Right atrium auricular region (tissue), 2 donors: Measurements from ENCODE around the gene OR1E2. TPM values are rescaled to one million over a fixed set of nuclear protein-coding genes. Genes with fewer than 3 reads are reported as not detected.
"Not testable (repeated sequence)": the region's sequence is repeated elsewhere in the genome, so short reads cannot be mapped to it uniquely, and the experiment has no call there.

ENCODE experiments used
- DNase-seq: peaks from one replicate; pipeline ENCODE4 v3.0.0-alpha.2; 2019; ENCODE audit warnings: low spot score
- H3K27ac ChIP-seq, 2 donors: fragments of 200-600 bp; sonication (generic); 1 replicate in 1 of 2; 2 replicates in 1 of 2; pipeline ENCODE4 v1.5.1; 2016 to 2019
- H3K27me3 ChIP-seq, 2 donors: fragments of 200-600 bp; sonication (generic); one replicate each; pipeline versions ENCODE4 v1.5.1 to v1.6.0; 2017 to 2019
- H3K36me3 ChIP-seq: fragments of 200-600 bp; sonication (generic); one replicate; pipeline ENCODE4 v1.5.1; 2016
- H3K4me1 ChIP-seq, 2 donors: fragments of 200-600 bp; sonication (generic); one replicate each; pipeline versions ENCODE4 v1.5.1 to v1.6.0; 2017 to 2019
- H3K4me3 ChIP-seq, 2 donors: fragments of 200-600 bp; sonication (generic); 1 replicate in 1 of 2; 2 replicates in 1 of 2; pipeline ENCODE4 v1.5.1; 2017 to 2019; ENCODE audit warnings: mild to moderate bottlenecking in 1 of 2, moderate library complexity in 1 of 2
- H3K9me3 ChIP-seq, 2 donors: fragments of 200-600 bp; sonication (generic); one replicate each; pipeline ENCODE4 v1.5.1; 2019
- total RNA-seq, 2 donors: library from RNA; depleted of rRNA; stranded (reverse); fragments of >200 nt; gene quantifications; one replicate each; pipeline ENCODE4 v1.1.0, GENCODE V29; 2016
- TF ChIP-seq, protein P1 (sequence below), 2 donors: fragments of 200-600 bp; sonication (generic); IDR thresholded peaks; one replicate each; pipeline ENCODE4 v1.5.1; 2019; ENCODE audit warnings: antibody characterized with exemption in 2 of 2

OR1E2 gene
- total RNA-seq, 2 donors from 2014 or later, result not detected

DNA sequence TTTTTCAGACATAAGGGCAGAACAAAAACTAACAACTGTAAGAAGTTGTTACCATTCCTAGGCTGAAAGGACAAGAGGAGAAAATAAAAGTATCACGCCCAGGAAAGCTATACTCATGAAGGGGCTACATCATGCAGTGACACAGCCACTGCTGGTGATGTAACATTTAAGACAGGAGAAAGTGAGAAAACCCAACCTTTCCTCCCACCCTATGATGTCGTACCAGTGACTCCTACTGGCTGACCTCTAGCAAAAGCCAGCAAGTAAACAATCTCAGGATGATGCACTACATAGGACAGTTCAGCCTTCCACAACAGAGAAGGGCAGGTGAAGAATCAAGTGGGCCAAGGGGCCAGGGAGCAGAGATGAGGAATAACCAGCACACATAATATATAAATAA lies 14.0 kb upstream of the OR1E2 start:
- TF ChIP-seq, protein P1, sequence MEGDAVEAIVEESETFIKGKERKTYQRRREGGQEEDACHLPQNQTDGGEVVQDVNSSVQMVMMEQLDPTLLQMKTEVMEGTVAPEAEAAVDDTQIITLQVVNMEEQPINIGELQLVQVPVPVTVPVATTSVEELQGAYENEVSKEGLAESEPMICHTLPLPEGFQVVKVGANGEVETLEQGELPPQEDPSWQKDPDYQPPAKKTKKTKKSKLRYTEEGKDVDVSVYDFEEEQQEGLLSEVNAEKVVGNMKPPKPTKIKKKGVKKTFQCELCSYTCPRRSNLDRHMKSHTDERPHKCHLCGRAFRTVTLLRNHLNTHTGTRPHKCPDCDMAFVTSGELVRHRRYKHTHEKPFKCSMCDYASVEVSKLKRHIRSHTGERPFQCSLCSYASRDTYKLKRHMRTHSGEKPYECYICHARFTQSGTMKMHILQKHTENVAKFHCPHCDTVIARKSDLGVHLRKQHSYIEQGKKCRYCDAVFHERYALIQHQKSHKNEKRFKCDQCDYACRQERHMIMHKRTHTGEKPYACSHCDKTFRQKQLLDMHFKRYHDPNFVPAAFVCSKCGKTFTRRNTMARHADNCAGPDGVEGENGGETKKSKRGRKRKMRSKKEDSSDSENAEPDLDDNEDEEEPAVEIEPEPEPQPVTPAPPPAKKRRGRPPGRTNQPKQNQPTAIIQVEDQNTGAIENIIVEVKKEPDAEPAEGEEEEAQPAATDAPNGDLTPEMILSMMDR (IDR thresholded peaks at IDR 0.05), result no peak
- no peaks in the 10 kb centered on the region for H3K27me3 ChIP-seq
- no peak overlapping the region for H3K27ac ChIP-seq

DNA sequence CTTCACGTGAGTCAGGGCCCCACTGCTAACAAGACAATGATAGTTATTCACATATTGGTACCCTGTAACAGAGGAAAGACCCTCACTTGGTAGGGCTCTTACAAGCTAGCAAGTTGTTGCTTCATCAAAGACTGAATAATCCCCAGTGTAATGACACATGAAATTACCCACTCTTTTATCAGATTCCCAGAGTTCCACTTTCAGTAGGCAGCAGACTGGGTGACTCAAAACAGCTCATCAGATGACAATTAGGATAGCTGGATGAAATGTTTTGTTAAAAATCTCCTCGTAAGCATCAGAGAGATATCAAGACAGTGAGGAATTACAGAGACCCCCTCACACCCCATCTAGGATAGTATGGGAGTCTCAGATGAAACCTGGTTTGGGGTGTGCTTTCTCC lies 6.8 kb upstream of the OR1E2 start:
- no peak for DNase-seq
- Histone ChIP-seq H3K9me3 (no peaks in the 10 kb centered on the region), H3K4me1 (no peaks in the 10 kb centered on the region), H3K27ac (no peak overlapping the region), H3K27me3 (no peaks in the 10 kb centered on the region), H3K4me3 (no peak overlapping the region), H3K36me3 (no peaks in the 10 kb centered on the region)
- TF ChIP-seq, protein P1 (IDR thresholded peaks at IDR 0.05), result no peak

More for the DNA sequence above, 14.0 kb upstream of the OR1E2 start:
- no peaks in the 10 kb centered on the region for H3K36me3 ChIP-seq
- no peaks in the 10 kb centered on the region for H3K9me3 ChIP-seq
- H3K4me3 ChIP-seq, result no peak overlapping the region
- no peak for DNase-seq
- H3K4me1 ChIP-seq, result no peaks in the 10 kb centered on the region

DNA sequence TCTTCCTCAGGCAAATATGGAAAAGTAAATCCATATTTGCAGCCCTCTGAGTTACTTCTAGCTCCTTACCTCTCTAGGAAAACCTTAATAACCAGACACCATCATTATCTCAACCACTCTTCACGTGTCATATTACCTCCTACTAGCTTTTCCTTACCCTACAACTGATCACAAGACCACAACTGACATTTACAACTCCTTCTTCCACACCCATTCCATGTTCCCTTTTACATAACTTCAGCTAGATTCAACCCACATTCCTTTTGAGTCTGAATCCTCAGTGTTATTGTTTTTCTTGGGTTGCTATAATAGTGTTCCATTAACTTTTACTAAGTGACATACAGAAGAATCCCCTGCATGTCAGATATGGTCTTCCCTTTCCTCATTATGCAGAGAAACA lies 4.7 kb upstream of the OR1E2 start:
- H3K36me3 ChIP-seq, result no peaks in the 10 kb centered on the region
- TF ChIP-seq, protein P1 (IDR thresholded peaks at IDR 0.05), result no peak

DNA sequence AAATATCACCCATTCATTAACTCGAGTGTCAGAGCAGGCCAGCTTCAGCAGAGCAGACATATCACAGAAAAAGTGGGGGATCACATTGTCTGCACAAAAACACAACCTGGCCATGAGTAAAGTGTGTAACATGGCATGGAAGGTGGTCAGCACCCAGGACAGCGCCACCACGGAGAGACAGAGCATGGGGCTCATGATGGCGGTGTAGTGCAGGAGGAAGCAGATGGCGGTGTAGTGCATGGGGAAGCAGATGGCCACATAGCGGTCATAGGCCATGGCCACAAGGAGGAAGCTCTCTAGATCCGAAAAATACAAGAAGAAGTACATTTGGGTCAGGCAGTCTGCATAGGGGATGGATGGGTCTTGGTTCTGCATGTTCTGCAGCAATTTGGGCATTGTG lies 426 bp downstream of the OR1E2 start:
- H3K4me3 ChIP-seq, DNase-seq, H3K9me3 ChIP-seq, H3K36me3 ChIP-seq, H3K27ac ChIP-seq, H3K27me3 ChIP-seq, H3K4me1 ChIP-seq: not testable (repeated sequence)

More for the DNA sequence above, 4.7 kb upstream of the OR1E2 start:
- Histone ChIP-seq H3K4me3 (no peak overlapping the region), H3K27ac (no peak overlapping the region), H3K9me3 (no peaks in the 10 kb centered on the region), H3K27me3 (no peaks in the 10 kb centered on the region), H3K4me1 (no peaks in the 10 kb centered on the region)
- no peak for DNase-seq

DNA sequence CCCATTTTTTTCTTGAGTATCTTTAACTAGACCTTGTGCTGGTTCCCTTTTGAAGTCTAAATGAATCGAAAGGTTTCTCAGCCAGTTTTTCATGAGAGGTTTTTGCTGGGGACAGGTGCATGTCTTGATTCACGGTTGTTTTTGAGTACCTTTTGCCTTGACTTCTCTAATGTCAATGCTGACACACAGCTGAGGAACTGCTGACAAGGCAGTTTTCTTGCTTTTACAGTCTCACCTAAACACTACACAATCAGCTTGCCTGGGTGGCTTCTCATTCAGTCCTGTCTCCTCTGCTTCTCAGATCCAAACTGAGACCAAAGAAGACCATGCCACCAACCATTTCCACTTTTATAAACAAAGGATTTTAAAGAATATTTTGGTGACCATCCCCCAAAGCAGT lies 15.4 kb downstream of the OR1E2 start:
- H3K4me1 ChIP-seq, result no peaks in the 10 kb centered on the region
- peaks cover 0 to 5% of the 10 kb centered on the region in 2 donors for H3K9me3 ChIP-seq
- no peaks in the 10 kb centered on the region for H3K36me3 ChIP-seq
- DNase-seq, result no peak
- TF ChIP-seq, protein P1 (IDR thresholded peaks at IDR 0.05), result no peak
- no peaks in the 10 kb centered on the region for H3K27me3 ChIP-seq
- H3K4me3 ChIP-seq, result no peak overlapping the region
- H3K27ac ChIP-seq, result no peak overlapping the region

DNA sequence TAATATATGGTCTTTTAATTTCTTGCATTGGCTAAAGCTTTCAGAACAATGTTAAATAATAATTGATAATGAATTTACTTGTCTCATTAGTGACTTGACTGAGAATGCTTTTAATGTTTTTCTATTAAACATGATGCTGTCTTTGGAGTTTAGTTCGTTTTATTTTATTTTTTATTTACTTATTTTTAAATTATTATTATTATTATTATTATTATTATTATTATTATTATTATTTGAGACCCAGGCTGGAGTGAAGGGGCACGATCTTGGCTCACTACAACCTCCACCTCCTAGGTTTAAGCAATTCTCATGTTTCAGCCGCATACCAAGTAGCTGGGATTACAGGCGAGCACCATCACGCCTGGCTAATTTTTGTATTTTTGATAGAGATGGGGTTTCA lies 18.0 kb downstream of the OR1E2 start:
- H3K4me1 ChIP-seq, result no peaks in the 10 kb centered on the region
- DNase-seq, result no peak
- peaks cover 0 to 5% of the 10 kb centered on the region in 2 donors for H3K9me3 ChIP-seq
- H3K36me3 ChIP-seq, result no peaks in the 10 kb centered on the region
- H3K27me3 ChIP-seq, result no peaks in the 10 kb centered on the region
- TF ChIP-seq, protein P1 (IDR thresholded peaks at IDR 0.05), result no peak
- no peak overlapping the region for H3K27ac ChIP-seq
- no peak overlapping the region for H3K4me3 ChIP-seq

DNA sequence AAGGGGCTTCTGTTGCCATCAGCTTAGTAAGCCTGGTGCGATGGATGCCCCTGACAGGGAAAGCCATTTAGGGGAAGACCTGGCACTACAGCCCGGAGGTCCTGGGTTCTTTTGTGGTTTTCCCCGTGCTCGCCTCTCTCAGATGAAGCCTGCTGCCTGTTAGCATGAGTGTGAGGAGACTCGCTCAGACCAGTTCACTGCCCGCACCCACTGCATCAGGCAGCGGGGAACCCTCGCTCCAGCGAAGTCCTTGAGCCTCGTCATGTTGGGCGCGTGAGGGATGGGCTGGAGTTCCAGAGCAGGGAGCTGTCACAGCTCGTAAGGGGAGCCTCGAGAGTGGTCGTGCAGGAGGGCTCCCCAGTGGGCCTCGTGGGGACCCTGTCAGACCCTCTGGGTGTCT lies 21.4 kb downstream of the OR1E2 start:
- not testable (repeated sequence) for DNase-seq, H3K27me3 ChIP-seq, H3K27ac ChIP-seq, H3K4me3 ChIP-seq, H3K36me3 ChIP-seq, H3K4me1 ChIP-seq
- H3K9me3 ChIP-seq, result peaks cover 0 to 16% of the 10 kb centered on the region in 2 donors
